GM12878 (cell line): ENCODE measurements around the gene WDR17. TPM values are rescaled to one million over a fixed set of nuclear protein-coding genes. Genes with fewer than 3 reads are reported as not detected.

Experiments
- ATAC-seq: fragments of 200-7000 bp; cut with Tn5 transposase; 3 replicates; pipeline ENCODE4 v1.9.1; 2020; ENCODE audit warnings: mild to moderate bottlenecking, moderate library complexity
- BruUV-seq: library from RNA; stranded (reverse); fragments of 400-500 nt; replicated peaks from 2 replicates; lab custom pipeline; 2021; lab: Mats Ljungman, UMichigan
- CTCF ChIA-PET: fragments of 300-600 bp; sonication (Branson Sonifier 250); formaldehyde crosslinking; extraction: SDS; loops from one replicate; lab custom pipeline; 2021; ENCODE audit warnings: inconsistent platforms; lab: Yijun Ruan, JAX
- POLR2A ChIA-PET: fragments of 350-600 bp; formaldehyde crosslinking; extraction: SDS; loops from one replicate; lab custom pipeline; 2021; ENCODE audit warnings: inconsistent platforms; lab: Charles Lee
- RAD21 ChIA-PET: fragments of 300-600 bp; sonication (Branson Sonifier 250); formaldehyde crosslinking; loops from one replicate; lab custom pipeline; 2023; ENCODE audit warnings: antibody characterized with exemption; ENCODE audit not compliant: unreplicated experiment; lab: Charles Lee
- SMC1A ChIA-PET: fragments of 300-600 bp; sonication (Branson Sonifier 250); formaldehyde crosslinking; loops from one replicate; lab custom pipeline; 2023; ENCODE audit not compliant: unreplicated experiment, uncharacterized antibody; lab: Charles Lee
- DNase-seq: peaks from one replicate; pipeline ENCODE4 v3.0.0-alpha.2; 2011; ENCODE audit warnings: low read depth, low spot score
- FAIRE-seq: peaks from 3 replicates; lab custom pipeline; 2011; peaks lifted over from hg19 to GRCh38; lab: Jason Lieb, UNC
- H2AFZ ChIP-seq: 2 replicates; pipeline ENCODE4 v1.6.0; 2011; ENCODE audit warnings: low read depth, low read length, control low read depth; ENCODE audit not compliant: control insufficient read depth
- H3K27ac ChIP-seq: 2 replicates; pipeline ENCODE4 v1.5.1; 2011; ENCODE audit warnings: control low read depth; ENCODE audit not compliant: control insufficient read depth, insufficient read depth
- H3K27me3 ChIP-seq, 2 experiments: replicated peaks in 1 of 2; 2 replicates each; pipeline versions ENCODE4 v1.6.0 to v1.6.1; 2011; ENCODE audit warnings: low read length in 1 of 2; ENCODE audit not compliant: control insufficient read depth in 2 of 2, insufficient read depth in 2 of 2
- H3K36me3 ChIP-seq, 2 experiments: 2 replicates each; pipeline ENCODE4 v1.5.1; 2011; ENCODE audit warnings: low read length in 1 of 2; ENCODE audit not compliant: control insufficient read depth in 2 of 2, insufficient read depth in 2 of 2
- H3K4me1 ChIP-seq: 2 replicates; pipeline ENCODE4 v1.6.1; 2011; ENCODE audit warnings: mild to moderate bottlenecking, low read length, moderate library complexity, mixed read lengths; ENCODE audit not compliant: control insufficient read depth, insufficient read depth
- H3K4me2 ChIP-seq: 2 replicates; pipeline ENCODE4 v1.6.0; 2011; ENCODE audit warnings: control low read depth; ENCODE audit not compliant: control insufficient read depth, insufficient read depth
- H3K4me3 ChIP-seq: fragments of 200-600 bp; sonication (generic); 2 replicates; pipeline ENCODE4 v1.5.1; 2016
- H3K79me2 ChIP-seq: 2 replicates; pipeline ENCODE4 v1.6.0; 2011; ENCODE audit warnings: low read length; ENCODE audit not compliant: control insufficient read depth, insufficient read depth
- H3K9ac ChIP-seq: 2 replicates; pipeline ENCODE4 v1.8.0; 2011; ENCODE audit warnings: low read length, control low read depth, mixed read lengths; ENCODE audit not compliant: control insufficient read depth, insufficient read depth
- H3K9me3 ChIP-seq: replicated peaks from 3 replicates; pipeline ENCODE4 v1.5.1; 2011; ENCODE audit warnings: mild to moderate bottlenecking, low read length; ENCODE audit not compliant: control insufficient read depth, insufficient read depth
- H4K20me1 ChIP-seq: 2 replicates; pipeline ENCODE4 v1.6.0; 2011; ENCODE audit not compliant: control insufficient read depth, insufficient read depth
- CHD1 ChIP-seq: IDR thresholded peaks from 2 replicates; pipeline ENCODE4 v1.6.1; 2012; ENCODE audit warnings: low read depth, low read length, improper control_type of control experiment
- FOXK2 ChIP-seq: fragments of 450-650 bp; IDR thresholded peaks from 2 replicates; pipeline ENCODE4 v1.6.1; 2017; ENCODE audit warnings: mild to moderate bottlenecking, moderate library complexity
- IKZF2 ChIP-seq, 2 experiments: fragments of 450-650 bp; IDR thresholded peaks; 2 replicates each; pipeline ENCODE4 v1.6.1; 2017; ENCODE audit warnings: mild to moderate bottlenecking in 2 of 2, moderate library complexity in 2 of 2
- JUND ChIP-seq: IDR thresholded peaks from 2 replicates; pipeline ENCODE4 v1.6.1; 2012; ENCODE audit warnings: low read depth, mild to moderate bottlenecking, low read length, improper control_type of control experiment, moderate library complexity
- NRF1 ChIP-seq: conservative IDR thresholded peaks from 2 replicates; pipeline ENCODE4 v1.6.1; 2011; ENCODE audit warnings: mild to moderate bottlenecking, low read depth, low read length, improper control_type of control experiment
- PRDM15 ChIP-seq: fragments of 450-650 bp; formaldehyde crosslinking; IDR thresholded peaks from 2 replicates; pipeline ENCODE4 v1.4.0; 2020; ENCODE audit warnings: mild to moderate bottlenecking, moderate library complexity
- RB1 ChIP-seq: fragments of 450-650 bp; formaldehyde crosslinking; IDR thresholded peaks from 2 replicates; pipeline ENCODE4 v1.6.1; 2017; ENCODE audit warnings: mild to moderate bottlenecking, borderline replicate concordance
- WRNIP1 ChIP-seq: IDR thresholded peaks from 2 replicates; pipeline ENCODE4 v1.6.1; 2011; ENCODE audit warnings: low read depth, low read length, improper control_type of control experiment, borderline replicate concordance
- WGBS: methylation state at CpG from one replicate; pipeline ENCODE4 v1.1.6; 2016; ENCODE audit warnings: low lambda C conversion rate; ENCODE audit not compliant: insufficient replicate concordance, insufficient coverage; ENCODE audit errors: missing lambda C conversion rate; 5-methylcytosine and 5-hydroxymethylcytosine counted together
- in situ Hi-C: fragments of 300-500 bp; cut with MboI; formaldehyde crosslinking; loops from 9 replicates; pipeline ENCODE4 v1.14.3; 2018; ENCODE audit warnings: mixed read lengths
- intact Hi-C: fragments of 100-400 bp; cut with micrococcal nuclease; formaldehyde crosslinking; loops from one replicate; pipeline ENCODE4 v1.14.2; 2022; ENCODE audit not compliant: unreplicated experiment
- polyA plus RNA-seq, 11 experiments: library from polyadenylated mRNA; depleted of rRNA in 4 of 11; unstranded in 6 of 11; stranded (reverse) in 5 of 11; fragments of >200 nt; fragmentation: Nextera tagmentation in 4 of 11; fragmentation: Illumina TruSeq in 1 of 11; extraction: Ambion mirVana in 4 of 11; extraction: Trizol in 1 of 11; gene quantifications; 1 replicate in 1 of 11; 2 replicates in 10 of 11; pipeline versions ENCODE4 v1.2.1 to v1.2.3, GENCODE V29; 2011 to 2016; ENCODE audit warnings: inconsistent platforms in 2 of 11, missing spikeins in 2 of 11, low read depth in 1 of 11
- total RNA-seq, 4 experiments: library from RNA; depleted of rRNA in 3 of 4; stranded (reverse); fragments of >200 nt in 3 of 4; fragmentation: Illumina TruSeq in 1 of 4; extraction: Trizol in 1 of 4; gene quantifications; 2 replicates each; pipeline versions ENCODE4 v1.2.1 to v1.2.3, GENCODE V29; 2013 to 2021

WDR17 gene
- total and polyA plus RNA-seq, 10 of the 15 experiments (the other 5 are each of a cell fraction or from before 2014, with no cell fraction given), result 0.43 to 3.8 (median 2.8) TPM

GRCh38 chr4:176031922-176032321, 33.7 kb upstream of the WDR17 start:
- TF ChIP-seq WRNIP1, result no peak
- TF ChIP-seq PRDM15, result no peak
- TF ChIP-seq JUND, result no peak
- TF ChIP-seq IKZF2 (IDR thresholded peaks at IDR 0.05), result no peak
- no peak for TF ChIP-seq FOXK2
- TF ChIP-seq CHD1, result no peak
- no peak for TF ChIP-seq RB1
- TF ChIP-seq NRF1, result no peak
- Histone ChIP-seq H3K27me3 (no peaks in the 10 kb centered on the region; a peak in 1 of 4 replicates), H3K9ac (no peak overlapping the region), H2AFZ (no peak overlapping the region), H3K4me1 (peaks cover 7% of the 10 kb centered on the region), H3K79me2 (no peaks in the 10 kb centered on the region), H3K9me3 (no peaks in the 10 kb centered on the region), H3K4me3 (no peak overlapping the region), H3K27ac (no peak overlapping the region), H3K36me3 (no peaks in the 10 kb centered on the region), H4K20me1 (no peaks in the 10 kb centered on the region), H3K4me2 (no peak overlapping the region)
- DNase-seq (no peak), FAIRE-seq (no peak), ATAC-seq (no peak)
- BruUV-seq, result no TSS peak
- CTCF ChIA-PET, result no interaction called here
- RAD21 ChIA-PET, result no interaction called here
- SMC1A ChIA-PET, result interaction anchor here (1.9 kb wide), 1 partner anchor 9 kb away, joined by 4 read pairs; no protein-coding TSS in a partner anchor
- 37% methylated on average over 4 of the region's 4 CpGs for WGBS
- in situ Hi-C loops, result loop anchor here (25.0 kb wide), 1 partner anchor 305 kb away; no protein-coding TSS in a partner anchor
- POLR2A ChIA-PET, result no interaction called here
- intact Hi-C loops, result no loop called here
